GM11168 (cell line): Measurements from ENCODE around the gene POLR2L.

Source experiments
- in situ Hi-C: fragments of 300-500 bp; cut with MboI; formaldehyde crosslinking; loops from one replicate; pipeline ENCODE4 v1.12.0; 2022; ENCODE audit warnings: low sequenced_read_pairs; ENCODE audit not compliant: unreplicated experiment

The POLR2L gene

GRCh38 chr11:815675-816432 lies 26.5 kb downstream of the POLR2L start:
- in situ Hi-C loops: no loop called here

DNA sequence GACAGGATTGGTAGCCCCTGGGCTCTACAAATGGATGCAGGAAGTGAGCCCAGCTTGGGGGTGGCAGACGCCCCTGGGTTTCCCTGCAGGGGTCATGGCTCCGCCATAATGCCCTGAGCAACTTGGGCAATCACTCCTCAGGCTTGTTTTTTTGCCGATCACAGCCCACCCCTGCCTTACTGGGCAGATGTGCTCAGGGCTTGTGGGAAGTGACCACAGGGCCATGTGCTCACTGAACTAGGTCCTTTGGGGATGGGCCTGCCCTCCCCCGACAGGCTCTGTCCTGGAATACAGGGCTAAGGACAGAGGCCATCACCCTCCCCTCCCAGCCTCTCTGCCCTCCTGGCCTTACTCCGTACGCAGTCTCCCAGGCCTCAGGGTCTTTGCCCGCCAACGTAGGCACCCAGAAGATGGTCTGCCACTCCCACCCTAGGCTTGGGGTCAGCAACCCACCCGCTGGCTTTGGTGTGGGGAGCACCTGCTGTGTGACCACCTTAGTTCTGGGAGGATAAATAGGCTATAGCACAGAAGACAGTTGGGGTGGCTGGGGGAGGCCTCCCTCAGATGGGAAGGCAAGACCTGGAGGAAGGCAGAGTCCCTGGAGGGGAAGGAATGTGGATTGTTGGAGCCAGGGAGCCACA lies 28.8 kb downstream of the POLR2L start:
- in situ Hi-C loops: no loop called here

- in situ Hi-C loops: no loop called here
Measured at GRCh38 chr11:813072-813455, 29.3 kb downstream of the POLR2L start.

GRCh38 chr11:812390-812789 lies 29.9 kb downstream of the POLR2L start:
- in situ Hi-C loops: no loop called here

- in situ Hi-C loops: no loop called here
Measured at GRCh38 chr11:811446-812245, 30.7 kb downstream of the POLR2L start.

- in situ Hi-C loops: no loop called here
Measured at GRCh38 chr11:810040-810567, 32.2 kb downstream of the POLR2L start.

DNA sequence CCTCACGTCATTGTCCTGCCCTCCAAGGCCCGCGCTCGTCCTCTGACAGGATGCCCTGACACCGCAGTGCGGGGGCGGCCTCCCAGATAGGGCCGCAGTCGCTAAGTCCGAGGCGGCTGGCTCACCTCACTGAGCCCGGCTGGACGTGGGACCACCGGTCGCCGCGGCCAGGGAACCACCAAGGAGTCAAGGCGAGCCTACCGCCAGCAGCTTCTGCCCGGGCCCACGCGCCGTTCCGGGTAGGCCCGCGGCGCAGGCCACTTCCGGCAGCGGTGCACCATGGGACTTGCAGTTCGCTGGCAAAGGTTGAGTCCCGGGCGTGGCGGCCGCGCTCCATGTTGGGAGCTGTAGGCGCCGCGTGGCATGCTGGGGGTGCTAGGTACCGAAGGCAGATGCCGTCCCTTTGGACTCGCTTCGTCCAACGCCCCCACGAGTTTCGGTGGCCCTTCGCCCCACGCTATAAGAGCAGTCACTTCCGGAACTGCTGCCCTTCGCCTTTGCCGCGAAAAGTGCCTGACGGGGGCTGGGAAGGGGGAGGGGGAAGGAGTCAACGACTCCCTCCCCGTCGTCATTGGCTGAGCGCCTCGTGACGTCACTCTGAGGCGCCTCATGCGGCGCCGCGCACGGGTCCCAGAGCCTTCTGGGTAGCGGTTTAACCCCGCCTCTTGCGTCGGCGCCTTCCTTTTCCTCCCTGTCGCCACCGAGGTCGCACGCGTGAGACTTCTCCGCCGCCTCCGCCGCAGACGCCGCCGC lies 32.9 kb downstream of the POLR2L start, which contains the start of gene RPLP2:
Gene RPLP2 (plus strand): TSS at position 681 of the 753 bp plus-strand sequence. CDS start 268 bp downstream, outside the sequence.
- in situ Hi-C loops: no loop called here

DNA sequence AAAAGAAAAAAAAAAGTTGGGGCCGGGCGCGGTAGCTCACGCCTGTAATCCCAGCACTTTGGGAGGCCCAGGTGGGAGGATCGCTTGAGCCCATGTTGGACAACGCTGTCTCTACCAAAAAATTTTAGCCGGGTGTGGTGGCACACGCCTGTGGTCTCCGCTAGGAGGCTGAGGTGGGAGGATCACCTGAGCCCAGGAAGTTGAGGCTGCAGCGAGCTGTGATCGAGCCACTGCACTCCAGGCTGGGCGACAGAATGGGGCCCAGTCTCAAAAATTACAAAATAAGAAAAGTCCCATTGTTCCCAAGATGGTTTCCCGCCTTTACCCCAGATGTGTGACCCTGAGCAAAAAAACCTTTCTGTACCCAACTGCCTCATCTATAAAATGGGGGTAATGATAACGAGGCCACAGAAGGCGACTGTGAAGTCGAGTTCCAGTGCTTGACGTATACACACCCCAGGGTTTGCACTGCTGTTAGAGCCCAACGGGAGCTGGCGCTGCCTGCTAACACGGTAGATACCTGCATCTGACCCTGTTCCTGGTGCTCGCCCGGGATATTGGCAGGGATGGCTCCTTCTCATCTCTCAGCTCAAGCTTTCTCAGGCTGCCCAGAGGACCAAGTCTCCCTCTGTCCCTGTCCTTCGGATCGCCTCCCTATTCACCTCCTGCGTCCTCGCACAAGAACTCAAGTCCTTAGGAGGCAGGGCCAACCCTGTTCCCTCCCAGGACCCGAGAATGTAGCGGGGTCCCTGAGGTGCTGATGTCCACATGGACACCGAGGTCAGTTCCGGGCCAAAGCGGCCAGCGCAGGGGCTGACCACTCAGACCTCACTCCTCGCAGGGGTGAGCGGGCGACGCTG lies 33.7 kb downstream of the POLR2L start:
- in situ Hi-C loops: no loop called here

DNA sequence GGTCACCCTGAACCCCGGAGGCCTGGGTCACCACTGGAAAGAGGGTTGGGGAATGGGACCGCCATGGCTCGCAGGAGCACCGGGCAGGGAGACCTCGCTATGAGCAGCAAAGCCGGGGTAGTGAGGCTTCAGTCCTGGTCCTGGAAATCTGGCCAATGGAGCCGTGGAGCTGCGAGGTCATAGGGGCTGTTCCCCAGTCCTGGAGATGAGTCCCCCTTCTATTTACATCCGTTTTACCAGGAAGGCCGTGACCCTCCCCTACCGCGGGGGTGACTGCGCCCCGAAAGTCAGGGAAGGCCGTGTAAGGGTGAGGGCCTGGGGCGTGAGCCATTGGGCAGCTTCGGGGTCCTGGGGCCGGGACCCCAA lies 37.7 kb downstream of the POLR2L start:
- in situ Hi-C loops: no loop called here

DNA sequence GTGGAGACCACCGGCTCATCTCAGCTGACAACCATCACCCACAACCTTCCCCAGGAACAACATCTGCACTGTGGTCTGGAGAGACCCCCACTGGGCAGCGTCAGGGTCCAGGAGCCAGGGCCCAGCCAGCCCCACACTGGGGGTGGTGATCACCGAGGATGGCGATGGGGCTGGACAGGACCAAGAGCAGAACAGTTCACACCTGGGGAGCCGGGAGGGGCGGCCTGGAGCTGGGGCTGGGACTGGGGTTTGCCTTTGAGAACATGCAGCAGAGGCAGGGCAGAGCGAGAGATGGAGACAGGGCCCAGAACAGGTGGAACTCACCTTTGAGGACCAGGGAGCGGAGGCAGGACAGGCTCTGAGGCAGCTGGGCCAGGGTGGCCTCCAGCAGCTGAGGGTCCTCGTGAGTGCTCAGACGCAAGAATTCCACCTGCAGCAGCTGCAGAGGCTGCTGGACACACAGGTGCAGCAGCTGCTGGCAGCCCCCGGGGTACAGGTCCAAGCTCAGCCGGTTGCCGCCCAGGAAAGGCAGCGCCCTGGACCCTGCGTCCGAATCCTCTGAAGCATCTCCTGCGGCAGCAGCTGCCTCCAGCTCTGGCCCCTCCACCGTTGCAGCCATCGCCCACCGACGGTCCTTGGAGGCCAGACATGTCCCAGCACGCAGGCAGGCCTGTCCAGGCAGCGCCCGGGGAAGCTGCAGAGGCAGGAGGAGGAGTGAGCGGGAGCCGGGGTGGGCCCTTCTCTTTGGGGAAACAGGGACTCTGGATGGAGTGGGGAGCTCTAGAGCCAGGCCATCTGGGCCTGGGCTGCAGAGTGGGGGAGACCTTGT lies 38.3 kb downstream of the POLR2L start:
- in situ Hi-C loops: no loop called here

GRCh38 chr11:803467-803742 lies 38.9 kb downstream of the POLR2L start:
- in situ Hi-C loops: no loop called here

- in situ Hi-C loops: no loop called here
Measured at GRCh38 chr11:802693-803466, 39.4 kb downstream of the POLR2L start.

GRCh38 chr11:802018-802617 lies 40.2 kb downstream of the POLR2L start:
- in situ Hi-C loops: no loop called here

- in situ Hi-C loops: no loop called here
Measured at GRCh38 chr11:801097-801780, 41.1 kb downstream of the POLR2L start.

- in situ Hi-C loops: no loop called here
Measured at GRCh38 chr11:800473-800872, 41.9 kb downstream of the POLR2L start.

- in situ Hi-C loops: no loop called here
Measured at GRCh38 chr11:799641-800316, 42.5 kb downstream of the POLR2L start.
